K562 (cell line): ENCODE measurements around the gene PRM1. TPM values are rescaled to one million over a fixed set of nuclear protein-coding genes. Genes with fewer than 3 reads are reported as not detected.
A peak's percentile ranks its signal among the peaks of the same experiment; 100 is the strongest.

Experiments
- ATAC-seq: fragments of 200-7000 bp; cut with Tn5 transposase; 3 replicates; pipeline ENCODE4 v1.9.1; 2020; ENCODE audit warnings: moderate library complexity
- BruUV-seq: library from RNA; stranded (reverse); fragments of 400-500 nt; replicated peaks from 2 replicates; lab custom pipeline; 2021; lab: Mats Ljungman, UMichigan
- CTCF ChIA-PET: fragments of 300-600 bp; formaldehyde crosslinking; extraction: SDS; loops from one replicate; lab custom pipeline; 2021; ENCODE audit warnings: low intra/inter-chr PET ratio; lab: Yijun Ruan, JAX
- POLR2A ChIA-PET: fragments of 300-600, 350-650 bp; sonication (Branson Sonifier 250); formaldehyde crosslinking; extraction: SDS; loops from one replicate; lab custom pipeline; 2021; ENCODE audit warnings: antibody characterized with exemption, inconsistent platforms; lab: Yijun Ruan, JAX
- DNase-seq, 4 experiments: peaks; one replicate each; pipeline versions ENCODE4 v3.0.0 to v3.0.0-alpha.2; 2011 to 2018; ENCODE audit warnings: low spot score in 3 of 4, mixed read lengths in 3 of 4; ENCODE audit errors: extremely low read depth in 1 of 4
- FAIRE-seq: peaks from 2 replicates; lab custom pipeline; 2011; peaks lifted over from hg19 to GRCh38; lab: Jason Lieb, UNC
- H2AFZ ChIP-seq: 2 replicates; pipeline ENCODE4 v1.6.0; 2011; ENCODE audit warnings: low read depth, low read length, control low read depth, inconsistent platforms
- H3K27ac ChIP-seq: fragments of 200-600 bp; 3 replicates; pipeline ENCODE4 v1.8.0; 2011; ENCODE audit warnings: low read depth, mild to moderate bottlenecking, control low read depth, inconsistent platforms, low read length, moderate library complexity, mixed read lengths; ENCODE audit errors: extremely low read depth
- H3K27me3 ChIP-seq, 2 experiments: fragments of 300-600 bp in 1 of 2; 2 replicates in 1 of 2; 3 replicates in 1 of 2; pipeline versions ENCODE4 v1.6.0 to v1.8.0; 2011; ENCODE audit warnings: inconsistent platforms in 2 of 2, low read length in 2 of 2, mild to moderate bottlenecking in 1 of 2, mixed read lengths in 1 of 2, moderate library complexity in 1 of 2; ENCODE audit not compliant: control insufficient read depth in 2 of 2, insufficient read depth in 2 of 2
- H3K36me3 ChIP-seq: fragments of 300-600 bp; 3 replicates; pipeline ENCODE4 v1.8.0; 2011; ENCODE audit warnings: mild to moderate bottlenecking, low read length, inconsistent platforms; ENCODE audit not compliant: control insufficient read depth, insufficient read depth
- H3K4me1 ChIP-seq, 2 experiments: fragments of 200-600 bp in 1 of 2; replicated peaks in 1 of 2; 2 replicates in 1 of 2; 3 replicates in 1 of 2; pipeline versions ENCODE4 v1.5.1 to v1.8.0; 2011; ENCODE audit warnings: inconsistent platforms in 2 of 2, low read length in 2 of 2, mild to moderate bottlenecking in 1 of 2, mixed read lengths in 1 of 2, moderate library complexity in 1 of 2; ENCODE audit not compliant: control insufficient read depth in 2 of 2, insufficient read depth in 2 of 2
- H3K4me2 ChIP-seq: 2 replicates; pipeline ENCODE4 v1.6.1; 2011; ENCODE audit warnings: low read length, control low read depth, inconsistent platforms, mixed read lengths; ENCODE audit not compliant: insufficient read depth
- H3K4me3 ChIP-seq: fragments of 200-600 bp; sonication (generic), shearing (Covaris generic); 2 replicates; pipeline ENCODE4 v1.5.1; 2016; ENCODE audit warnings: control low read depth, inconsistent platforms
- H3K79me2 ChIP-seq: fragments of 200-600 bp; 3 replicates; pipeline ENCODE4 v1.8.0; 2011; ENCODE audit warnings: low read length, inconsistent platforms; ENCODE audit not compliant: control insufficient read depth, insufficient read depth
- H3K9ac ChIP-seq, 2 experiments: 2 replicates each; pipeline versions ENCODE4 v1.6.0 to v1.6.1; 2011; ENCODE audit warnings: low read depth in 2 of 2, low read length in 2 of 2, control low read depth in 1 of 2, inconsistent platforms in 1 of 2, mild to moderate bottlenecking in 1 of 2, mixed read lengths in 1 of 2; ENCODE audit not compliant: insufficient read depth in 1 of 2
- H3K9me1 ChIP-seq: one replicate; pipeline ENCODE4 v1.6.0; 2011; ENCODE audit warnings: inconsistent platforms, mild to moderate bottlenecking, low read length, moderate library complexity; ENCODE audit not compliant: control insufficient read depth, insufficient read depth
- H3K9me3 ChIP-seq: replicated peaks from 2 replicates; pipeline ENCODE4 v1.5.1; 2011; ENCODE audit warnings: low read depth, low read length, inconsistent platforms; ENCODE audit not compliant: control insufficient read depth, insufficient read depth
- H4K20me1 ChIP-seq: replicated peaks from 2 replicates; pipeline ENCODE4 v1.6.1; 2011; ENCODE audit warnings: low read length, inconsistent platforms, mixed read lengths; ENCODE audit not compliant: control insufficient read depth, insufficient read depth
- ESRRB ChIP-seq: fragments of 250-450 bp; sonication (Bioruptor Pico); IDR thresholded peaks from 2 replicates; pipeline ENCODE4 v1.5.0; 2020; ENCODE audit warnings: mild to moderate bottlenecking, moderate library complexity, borderline replicate concordance
- REST ChIP-seq, 2 experiments: fragments of 450-650 bp; formaldehyde crosslinking in 1 of 2; IDR thresholded peaks; 2 replicates each; pipeline versions ENCODE4 v1.4.0 to v1.6.1; 2014 to 2020; ENCODE audit warnings: mild to moderate bottlenecking in 2 of 2, borderline replicate concordance in 1 of 2, low read depth in 1 of 2
- SOX6 ChIP-seq: fragments of 450-650 bp; IDR thresholded peaks from 2 replicates; pipeline ENCODE4 v1.6.1; 2014; ENCODE audit warnings: mild to moderate bottlenecking
- SPI1 ChIP-seq: IDR thresholded peaks from 2 replicates; pipeline ENCODE4 v1.6.1; 2011; ENCODE audit warnings: low read depth, low read length, control low read depth, borderline replicate concordance
- ZBTB11 ChIP-seq, 3 experiments: fragments of 200-800 bp in 1 of 3; fragments of 250-450 bp in 1 of 3; fragments of 450-650 bp in 1 of 3; sonication (Bioruptor Pico) in 1 of 3; sonication (Bioruptor generic) in 1 of 3; formaldehyde crosslinking in 1 of 3; IDR thresholded peaks; 2 replicates each; pipeline versions ENCODE4 v1.6.1 to v1.8.0; 2016 to 2022; ENCODE audit warnings: mild to moderate bottlenecking in 2 of 3, missing genetic modification characterization in 2 of 3, missing compliant biosample characterization in 1 of 3, moderate library complexity in 1 of 3
- WGBS: fragments of 100-300 bp; shearing (Covaris generic); methylation state at CpG from one replicate; pipeline ENCODE4 v1.1.6; 2016; ENCODE audit warnings: low coverage, mixed read lengths; ENCODE audit not compliant: insufficient coverage; ENCODE audit errors: missing lambda C conversion rate; 5-methylcytosine and 5-hydroxymethylcytosine counted together
- in situ Hi-C: fragments of 300-500 bp; cut with MboI; formaldehyde crosslinking; loops from 4 replicates; pipeline ENCODE4 v1.15.0; 2018; ENCODE audit warnings: inconsistent platforms, mixed read lengths
- intact Hi-C: fragments of 100-400 bp; cut with micrococcal nuclease; formaldehyde crosslinking; loops from 2 replicates; pipeline ENCODE4 v1.14.2; 2022
- polyA plus RNA-seq, 8 experiments: library from polyadenylated mRNA; depleted of rRNA in 4 of 8; stranded (reverse) in 5 of 8; unstranded in 3 of 8; fragments of >200 nt; fragmentation: Nextera tagmentation in 2 of 8; fragmentation: Illumina TruSeq in 1 of 8; extraction: Ambion mirVana in 2 of 8; extraction: Trizol in 1 of 8; gene quantifications; 2 replicates each; pipeline versions ENCODE4 v1.2.1 to v1.2.3, GENCODE V29; 2011 to 2014; ENCODE audit warnings: inconsistent platforms in 1 of 8, missing spikeins in 1 of 8
- total RNA-seq, 7 experiments: library from RNA; depleted of rRNA in 6 of 7; stranded (reverse); fragments of >200 nt in 6 of 7; fragmentation: Illumina TruSeq in 2 of 7; extraction: Trizol in 2 of 7; gene quantifications; 2 replicates each; pipeline versions ENCODE4 v1.2.1 to v1.2.3, GENCODE V29; 2011 to 2021; ENCODE audit warnings: low replicate concordance in 1 of 7
- TF ChIP-seq, protein P1 (sequence below): fragments of 450-650 bp; formaldehyde crosslinking; conservative IDR thresholded peaks from 2 replicates; pipeline ENCODE4 v1.4.0; 2022; ENCODE audit warnings: mild to moderate bottlenecking, missing genetic modification characterization

PRM1 gene
- total and polyA plus RNA-seq, 9 of the 15 experiments (the other 6 are each of a cell fraction or from before 2014, with no cell fraction given): not detected

DNA sequence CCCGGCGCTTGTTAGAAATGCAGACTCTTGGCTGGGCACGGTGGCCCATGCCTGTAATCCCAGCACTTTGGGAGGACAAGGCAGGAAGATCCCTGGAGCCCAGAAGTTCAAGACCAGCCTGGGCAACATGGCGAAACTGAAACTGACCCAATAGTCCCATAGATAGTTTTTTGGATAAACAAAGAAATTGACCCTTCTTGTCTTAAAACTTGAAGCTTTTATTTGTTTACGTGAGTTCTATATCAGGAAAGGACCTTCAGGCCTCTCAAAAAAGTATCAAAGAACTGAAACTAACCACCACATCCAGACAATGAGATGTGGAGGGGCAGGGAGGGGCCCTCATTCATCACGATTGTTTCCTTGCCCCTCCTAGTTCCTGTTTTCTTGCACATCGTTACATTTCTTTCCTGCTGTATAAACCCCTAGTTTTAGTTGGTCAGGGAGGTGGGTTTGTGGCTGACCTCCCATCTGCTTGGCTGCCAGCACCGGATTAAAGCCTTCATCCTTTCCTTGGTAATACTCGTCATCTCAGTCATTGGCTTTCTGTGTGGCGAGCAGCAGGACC, 29.9 kb upstream of the PRM1 start:
- 54% methylated on average over 10 of the region's 10 CpGs for WGBS
- no peaks in the 10 kb centered on the region for H3K79me2 ChIP-seq
- H3K4me1 ChIP-seq: peaks cover 11 to 25% of the 10 kb centered on the region in 2 experiments; a peak in 3 of 5 replicates
- no peaks in the 10 kb centered on the region for H3K9me3 ChIP-seq
- TF ChIP-seq, protein P1, sequence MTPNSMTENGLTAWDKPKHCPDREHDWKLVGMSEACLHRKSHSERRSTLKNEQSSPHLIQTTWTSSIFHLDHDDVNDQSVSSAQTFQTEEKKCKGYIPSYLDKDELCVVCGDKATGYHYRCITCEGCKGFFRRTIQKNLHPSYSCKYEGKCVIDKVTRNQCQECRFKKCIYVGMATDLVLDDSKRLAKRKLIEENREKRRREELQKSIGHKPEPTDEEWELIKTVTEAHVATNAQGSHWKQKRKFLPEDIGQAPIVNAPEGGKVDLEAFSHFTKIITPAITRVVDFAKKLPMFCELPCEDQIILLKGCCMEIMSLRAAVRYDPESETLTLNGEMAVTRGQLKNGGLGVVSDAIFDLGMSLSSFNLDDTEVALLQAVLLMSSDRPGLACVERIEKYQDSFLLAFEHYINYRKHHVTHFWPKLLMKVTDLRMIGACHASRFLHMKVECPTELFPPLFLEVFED (CRISPR knock-in tag): no peak
- peak; percentile 58; the same call in 1 of the 2 replicates for TF ChIP-seq SOX6
- no peak for TF ChIP-seq REST (IDR thresholded peaks at IDR 0.05; ENCODE audit: borderline replicate concordance)
- TF ChIP-seq REST (CRISPR knock-in tag; IDR thresholded peaks at IDR 0.05; ENCODE audit: low read depth): no peak
- no peak for TF ChIP-seq ESRRB (CRISPR knock-in tag)
- no peak for TF ChIP-seq ZBTB11 (CRISPR knock-in tag; IDR thresholded peaks at IDR 0.05)
- peak; percentile 52; the same call in 1 of the 2 replicates for TF ChIP-seq SPI1
- TF ChIP-seq, all 486 proteins: peak for 2
- DNase-seq (no peak), ATAC-seq (no peak), FAIRE-seq (peak; percentile 15)
- CTCF ChIA-PET: no interaction called here
- H3K4me2 ChIP-seq: no peak overlapping the region; the same call in 1 of the 2 replicates
- no peaks in the 10 kb centered on the region for H3K36me3 ChIP-seq
- H4K20me1 ChIP-seq: no peaks in the 10 kb centered on the region
- H3K4me3 ChIP-seq: no peak overlapping the region
- no peak overlapping the region for H3K27ac ChIP-seq
- H3K9me1 ChIP-seq: no peaks in the 10 kb centered on the region
- no peak overlapping the region for H3K9ac ChIP-seq
- POLR2A ChIA-PET: no interaction called here
- in situ Hi-C loops: no loop called here
- H2AFZ ChIP-seq: peak overlapping the region; percentile 72
- H3K27me3 ChIP-seq: peaks cover 0 to 6% of the 10 kb centered on the region in 2 experiments; a peak in 2 of 5 replicates
- intact Hi-C loops: no loop called here
- no TSS peak for BruUV-seq
